ENCODE measurements around the gene GRPEL1.
A peak's percentile ranks its signal among the peaks of the same experiment; 100 is the strongest.
"Not testable (repeated sequence)": the region's sequence is repeated elsewhere in the genome, so short reads cannot be mapped to it uniquely, and the experiment has no call there.

The GRPEL1 gene

DNA sequence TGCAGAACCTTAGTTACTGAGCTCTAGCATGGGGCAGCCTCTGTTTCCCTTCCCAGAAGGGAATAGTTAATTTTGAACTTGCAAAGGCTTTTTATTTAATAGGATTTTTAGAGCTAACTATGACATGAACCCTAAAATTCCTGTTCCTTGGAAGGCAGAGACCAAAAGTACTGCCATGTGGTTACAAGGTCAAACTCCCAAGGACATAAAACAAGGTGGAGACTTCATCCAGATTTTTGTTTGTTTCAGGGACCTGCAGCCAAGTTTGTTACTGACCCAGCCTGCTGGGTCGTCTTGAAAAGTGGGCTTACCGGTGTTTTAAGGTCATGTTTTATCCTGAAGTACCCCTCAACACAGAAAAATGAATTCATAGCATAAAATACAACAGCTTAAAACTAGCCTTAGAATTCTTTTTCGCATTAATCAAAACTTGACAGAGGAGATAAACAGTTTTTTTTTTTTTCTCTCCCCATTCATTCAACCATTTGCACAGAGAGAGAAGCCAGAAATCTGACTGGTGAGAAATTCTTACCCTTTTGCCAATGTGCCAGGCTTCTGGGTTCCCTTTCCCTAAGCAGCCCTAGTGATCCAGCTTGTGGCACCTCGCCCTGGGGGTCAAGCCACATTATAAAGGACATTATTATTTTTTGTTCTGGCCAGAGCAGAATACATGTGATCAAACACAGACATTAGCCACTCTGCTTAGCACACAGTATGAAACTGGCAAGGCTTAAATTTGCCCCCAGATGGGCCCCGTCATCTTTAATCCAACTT is 21.5 kb upstream of the GRPEL1 start:
- no peak for DNase-seq

DNA sequence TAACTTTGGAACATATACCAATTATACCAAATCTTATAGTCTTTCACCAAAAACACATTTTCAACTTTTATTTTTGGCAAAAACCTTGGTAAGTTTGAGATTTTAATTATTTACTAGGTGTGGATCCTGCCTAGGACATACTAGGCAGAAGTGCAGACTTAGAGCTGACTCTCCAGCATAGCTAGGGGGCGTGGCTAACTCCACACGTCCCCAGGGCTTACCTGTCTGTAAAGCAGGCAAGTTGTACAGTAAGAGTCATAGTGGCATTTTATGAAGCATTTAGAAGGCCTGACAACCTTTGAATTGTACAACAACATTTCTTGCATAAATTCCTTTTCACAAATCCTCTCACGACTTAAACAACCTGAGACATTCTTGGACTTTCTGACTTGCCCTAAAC is 19.2 kb upstream of the GRPEL1 start:
- DNase-seq = no peak

DNA sequence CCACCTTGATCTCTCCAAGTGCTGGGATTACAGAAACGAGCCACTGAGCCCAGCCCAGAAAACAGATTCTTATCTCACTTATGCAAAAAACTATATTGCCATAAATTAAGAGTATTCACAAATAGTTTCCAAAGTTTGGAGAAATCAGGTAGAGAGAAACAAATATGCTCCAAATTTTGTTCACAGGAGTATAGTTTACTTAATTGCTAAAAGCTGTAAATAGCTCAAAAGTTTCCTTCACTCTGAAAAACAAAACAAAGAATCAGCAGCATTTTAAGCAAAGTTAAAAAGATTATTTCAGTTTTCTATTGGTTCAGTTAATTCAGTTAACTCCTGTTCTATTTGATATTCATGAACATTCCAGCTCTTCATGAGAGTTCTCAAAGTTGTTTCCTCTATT is 18.5 kb upstream of the GRPEL1 start:
- no peak for DNase-seq

DNA sequence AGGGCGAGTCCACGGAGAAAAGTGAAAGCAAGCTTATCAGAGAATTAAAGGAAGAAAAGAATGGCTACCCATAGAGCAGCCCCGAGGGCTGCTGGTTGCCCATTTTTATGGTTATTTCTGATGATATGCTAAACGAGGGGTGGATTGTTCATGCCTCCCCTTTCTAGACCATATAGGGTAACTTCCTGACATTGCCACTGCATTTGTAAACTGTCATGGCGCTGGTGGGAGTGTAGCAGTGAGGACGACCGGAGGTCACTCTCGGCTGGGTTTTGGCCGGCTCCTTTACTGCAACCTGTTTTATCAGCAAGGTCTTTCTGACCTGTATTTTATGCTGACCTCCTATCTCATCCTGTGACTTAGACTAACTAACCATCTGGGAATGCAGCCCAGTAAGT is 16.7 kb upstream of the GRPEL1 start:
- DNase-seq = not testable (repeated sequence)

DNA sequence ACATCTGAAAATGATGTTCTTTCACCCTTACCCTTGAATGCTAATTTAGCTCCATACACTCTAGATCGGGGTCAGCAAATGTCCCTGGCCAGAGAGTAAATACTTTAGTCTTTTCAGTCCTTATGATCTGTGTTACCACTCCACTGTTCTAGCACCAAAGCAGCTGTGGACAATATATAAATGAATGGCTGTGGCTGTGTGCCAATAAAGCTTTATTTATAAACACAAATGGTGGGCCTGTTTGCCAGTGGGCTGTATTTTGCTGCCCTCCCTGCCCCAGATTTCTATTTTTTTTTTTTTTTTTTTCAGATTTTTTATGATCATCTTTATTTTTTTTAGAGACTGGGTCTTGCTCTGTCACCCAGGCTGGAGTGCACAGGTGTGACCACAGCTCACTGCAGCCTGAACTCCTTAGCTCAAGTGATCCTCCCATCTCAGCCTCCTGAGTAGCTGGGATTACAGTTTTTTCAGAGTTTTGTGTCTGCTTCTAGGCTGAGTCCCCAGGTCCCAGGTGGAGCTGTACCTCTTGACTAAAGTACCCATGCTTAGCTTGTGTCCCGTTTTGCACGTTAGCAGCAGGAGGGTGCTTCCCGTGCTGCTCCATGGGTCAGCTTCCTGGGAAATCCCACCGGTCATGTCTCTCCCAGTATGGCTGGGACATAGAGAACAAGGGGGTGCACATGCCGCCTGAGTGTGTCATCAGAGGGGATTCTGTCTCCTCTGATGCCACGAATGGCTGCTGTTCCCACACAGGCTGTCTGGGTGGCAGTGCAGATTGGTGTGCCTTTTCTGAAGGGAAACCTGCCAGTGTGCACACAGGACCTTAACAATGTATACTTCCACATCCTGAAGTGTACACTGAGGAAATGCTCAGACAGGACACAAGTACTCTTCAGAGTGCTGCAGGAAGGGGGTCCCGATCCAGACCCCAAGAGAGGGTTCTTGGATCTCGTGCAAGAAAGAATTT is 16.0 kb upstream of the GRPEL1 start:
- no peak for DNase-seq

DNA sequence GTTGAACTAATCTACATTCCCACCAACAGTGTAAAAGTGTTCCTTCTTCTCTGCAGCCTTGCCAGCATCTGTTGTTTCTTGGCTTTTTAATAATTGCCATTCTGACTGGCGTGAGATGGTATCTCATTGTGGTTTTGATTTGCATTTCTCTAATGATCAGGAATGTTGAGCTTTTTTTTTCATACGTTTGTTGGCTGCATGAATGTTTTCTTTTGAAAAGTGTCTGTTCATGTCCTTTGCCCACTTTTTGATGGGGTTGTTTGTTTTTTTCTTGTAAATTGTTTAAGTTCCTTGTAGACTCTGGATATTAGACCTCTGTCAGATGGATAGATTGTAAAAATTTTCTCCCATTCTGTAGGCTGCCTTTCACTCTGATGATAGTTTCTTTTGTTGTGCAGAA is 12.0 kb upstream of the GRPEL1 start:
- not testable (repeated sequence) for DNase-seq

DNA sequence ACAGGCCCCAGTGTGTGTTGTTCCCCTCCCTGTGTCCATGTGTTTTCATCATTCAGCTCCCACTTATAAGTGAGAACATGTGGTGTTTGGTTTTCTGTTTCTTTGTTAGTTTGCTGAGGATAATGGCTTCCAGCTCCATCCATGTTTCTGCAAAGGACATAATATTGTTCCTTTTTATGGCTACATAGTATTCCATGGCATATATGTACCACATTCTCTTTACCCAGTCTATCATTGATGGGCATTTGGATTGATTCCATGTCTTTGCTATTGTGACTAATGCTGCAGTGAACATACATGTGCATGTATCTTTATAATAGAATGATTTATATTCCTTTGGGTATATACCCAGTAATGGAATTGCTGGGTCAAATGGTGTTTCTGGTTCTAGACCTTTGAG is 11.6 kb upstream of the GRPEL1 start:
- not testable (repeated sequence) for DNase-seq

DNA sequence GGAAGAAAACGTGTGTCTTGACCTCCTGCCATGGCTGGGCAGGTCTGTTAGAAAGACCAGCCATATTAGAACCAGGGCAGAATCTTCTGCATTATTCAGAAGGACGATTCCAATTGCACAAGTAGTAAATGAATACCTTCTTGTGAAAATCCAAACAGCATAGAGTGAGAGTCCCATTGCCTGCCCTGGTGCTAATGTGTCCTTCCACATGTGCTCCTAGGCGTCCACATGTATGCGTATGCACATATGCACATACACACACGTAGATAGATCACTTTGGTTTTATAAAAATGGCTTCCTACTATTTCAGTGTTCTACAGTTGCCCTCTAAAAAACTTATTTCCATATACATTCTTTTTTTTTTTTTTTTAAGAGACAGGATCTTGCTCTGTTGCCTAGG is 10.2 kb upstream of the GRPEL1 start:
- DNase-seq = no peak

DNA sequence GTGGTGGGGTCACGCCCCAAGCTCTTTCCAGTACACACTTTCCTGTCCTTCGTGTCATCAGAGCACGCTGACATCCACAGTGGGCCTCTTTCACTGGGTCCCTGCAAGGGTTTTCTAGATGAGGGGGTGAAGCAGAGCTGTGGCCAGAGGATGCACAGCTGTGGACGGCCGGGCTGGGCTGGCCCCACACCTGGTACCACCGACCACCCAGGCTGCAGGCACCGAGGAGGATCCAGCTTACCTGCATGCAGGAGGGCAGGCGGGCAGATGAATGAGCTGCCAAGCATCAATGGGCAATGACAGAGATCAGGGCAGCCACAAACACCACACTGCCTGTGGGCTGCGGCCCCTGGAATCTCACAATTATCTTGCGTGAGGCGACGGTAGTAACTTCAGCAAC is 9.5 kb upstream of the GRPEL1 start:
- no peak for DNase-seq

DNA sequence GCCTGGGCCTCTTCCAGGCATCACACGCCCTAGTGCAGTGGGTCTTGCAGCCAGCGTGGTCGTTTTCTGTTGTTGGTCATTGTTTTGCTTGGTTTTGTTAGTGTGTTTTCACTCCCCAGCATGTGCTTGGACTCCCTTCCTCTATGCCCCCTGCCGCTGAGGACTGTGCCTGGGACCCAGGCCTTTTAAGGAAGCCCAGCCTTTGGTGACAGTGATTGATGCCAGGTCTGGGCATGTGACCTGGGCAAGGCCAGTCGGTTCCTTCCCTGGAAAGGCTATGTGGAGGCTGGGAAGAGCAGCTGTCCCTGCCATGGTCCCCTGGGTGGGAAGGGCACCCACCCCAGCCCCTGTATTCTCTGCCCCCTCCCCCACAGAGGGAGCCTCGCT is 8.8 kb upstream of the GRPEL1 start:
- DNase-seq = no peak

DNA sequence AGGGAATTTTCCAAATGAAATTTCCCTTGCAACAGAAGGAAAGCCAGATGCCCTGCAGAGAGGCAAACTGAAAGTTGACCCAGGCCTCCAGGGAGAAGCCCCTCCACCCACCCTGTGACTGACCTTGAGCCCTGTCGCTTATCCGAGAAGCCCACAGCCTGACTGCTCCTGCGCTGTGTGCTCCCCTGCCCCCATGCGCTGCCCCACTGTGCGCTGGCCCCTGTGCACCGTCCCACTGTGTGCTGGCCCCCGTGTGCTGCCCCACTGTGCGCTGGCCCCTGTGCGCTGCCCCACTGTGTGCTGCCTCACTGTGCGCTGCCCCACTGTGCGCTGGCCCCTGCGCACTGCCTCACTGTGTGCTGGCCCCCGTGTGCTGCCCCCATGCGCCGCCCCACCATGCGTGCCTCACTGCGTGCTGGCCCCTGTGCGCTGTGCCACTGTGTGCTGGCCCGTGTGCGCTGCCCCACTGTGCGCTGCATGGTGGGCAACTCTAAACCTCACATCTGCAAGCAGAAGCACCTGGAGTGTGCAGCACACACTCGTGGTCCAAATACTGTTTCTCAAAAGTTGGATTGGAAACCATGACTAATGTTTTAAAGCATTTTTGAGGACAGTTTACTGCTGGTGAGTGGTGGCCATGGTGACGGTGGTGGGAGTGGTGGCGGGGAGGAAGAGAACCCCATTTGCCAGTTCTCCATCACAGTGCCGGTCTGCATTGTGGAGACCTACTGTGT is 8.3 kb upstream of the GRPEL1 start:
- no peak for DNase-seq

DNA sequence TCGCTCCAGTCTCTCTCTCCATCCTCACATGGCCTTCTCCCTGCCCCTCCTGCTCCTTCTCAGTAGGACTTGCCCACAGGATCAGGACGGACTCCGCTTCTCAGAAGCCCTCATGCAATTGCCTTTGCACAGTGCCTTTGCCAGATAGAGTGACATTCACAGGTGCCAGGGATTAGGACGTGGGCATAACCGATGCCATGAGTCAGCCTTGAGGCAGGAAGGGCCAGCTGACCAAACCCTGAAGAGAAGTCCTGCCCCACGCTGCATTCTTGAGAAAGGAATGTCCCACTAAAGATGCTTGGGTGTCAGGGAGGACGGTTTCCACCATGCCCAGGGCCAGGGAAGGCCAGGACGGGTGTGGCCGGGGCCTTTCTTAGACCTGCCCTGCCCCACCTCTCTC is 6.6 kb upstream of the GRPEL1 start:
- no peak for DNase-seq

DNA sequence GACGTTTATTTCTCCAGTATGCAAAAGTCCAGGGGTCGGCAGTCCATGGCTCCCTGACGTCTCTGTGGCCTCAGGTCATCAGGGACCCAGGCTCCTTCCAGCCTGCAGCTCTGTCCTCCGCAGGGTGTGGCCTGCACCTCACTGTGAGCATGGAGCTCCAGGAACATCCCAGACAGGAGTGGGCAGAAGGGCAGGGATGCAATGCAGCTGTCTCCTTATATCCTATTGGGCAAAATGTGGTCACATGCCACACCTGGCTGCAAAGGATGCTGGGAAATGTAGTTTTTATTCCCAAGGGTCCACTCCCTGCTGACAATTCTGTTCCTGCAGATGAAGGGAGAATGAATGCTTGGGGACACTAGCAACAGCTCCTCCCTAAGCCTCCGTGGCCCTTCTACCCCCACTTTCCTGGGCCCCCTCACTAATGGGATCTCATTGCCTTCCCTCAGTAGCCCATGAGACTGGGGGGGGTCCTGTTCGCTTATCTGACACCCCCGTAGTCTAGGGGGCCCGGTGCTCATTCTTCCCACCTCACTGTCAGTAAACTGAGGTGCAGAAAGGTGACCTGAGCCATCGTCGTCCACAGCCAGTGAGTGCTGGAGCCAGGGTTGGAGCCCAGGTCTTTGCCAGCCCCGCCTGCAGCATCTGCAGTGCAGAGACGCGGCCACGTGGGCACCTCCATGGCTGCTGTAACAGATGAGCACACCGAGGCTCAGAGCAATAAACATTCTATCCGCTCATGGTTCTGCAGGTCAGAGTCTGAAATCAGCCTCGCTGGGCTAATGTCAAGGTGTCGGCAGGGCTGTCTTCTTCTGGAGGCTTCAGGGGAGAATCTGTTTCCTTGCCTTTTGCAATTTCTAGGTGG is 5.9 kb upstream of the GRPEL1 start:
- peak; percentile 12 for DNase-seq

DNA sequence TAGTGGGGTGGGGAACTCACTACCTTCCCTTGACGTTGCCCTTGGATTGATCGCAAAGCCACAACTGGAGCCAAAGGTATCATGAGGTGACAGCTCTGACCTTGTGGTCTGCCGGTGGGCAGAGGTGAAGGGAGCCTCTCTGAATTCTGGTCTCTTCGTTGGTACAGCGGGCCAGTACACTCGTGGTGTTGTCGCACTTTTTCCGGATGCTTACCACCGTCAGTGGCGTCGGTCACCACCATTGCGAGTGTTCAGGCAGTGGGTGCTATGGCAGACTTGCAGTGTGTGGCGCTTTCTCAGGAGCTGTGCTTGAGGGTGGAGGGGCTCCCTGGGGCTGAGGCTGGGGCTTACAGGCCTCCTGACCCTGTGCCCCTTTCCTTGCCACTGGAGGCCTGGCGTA is 5.2 kb upstream of the GRPEL1 start:
- DNase-seq = no peak

DNA sequence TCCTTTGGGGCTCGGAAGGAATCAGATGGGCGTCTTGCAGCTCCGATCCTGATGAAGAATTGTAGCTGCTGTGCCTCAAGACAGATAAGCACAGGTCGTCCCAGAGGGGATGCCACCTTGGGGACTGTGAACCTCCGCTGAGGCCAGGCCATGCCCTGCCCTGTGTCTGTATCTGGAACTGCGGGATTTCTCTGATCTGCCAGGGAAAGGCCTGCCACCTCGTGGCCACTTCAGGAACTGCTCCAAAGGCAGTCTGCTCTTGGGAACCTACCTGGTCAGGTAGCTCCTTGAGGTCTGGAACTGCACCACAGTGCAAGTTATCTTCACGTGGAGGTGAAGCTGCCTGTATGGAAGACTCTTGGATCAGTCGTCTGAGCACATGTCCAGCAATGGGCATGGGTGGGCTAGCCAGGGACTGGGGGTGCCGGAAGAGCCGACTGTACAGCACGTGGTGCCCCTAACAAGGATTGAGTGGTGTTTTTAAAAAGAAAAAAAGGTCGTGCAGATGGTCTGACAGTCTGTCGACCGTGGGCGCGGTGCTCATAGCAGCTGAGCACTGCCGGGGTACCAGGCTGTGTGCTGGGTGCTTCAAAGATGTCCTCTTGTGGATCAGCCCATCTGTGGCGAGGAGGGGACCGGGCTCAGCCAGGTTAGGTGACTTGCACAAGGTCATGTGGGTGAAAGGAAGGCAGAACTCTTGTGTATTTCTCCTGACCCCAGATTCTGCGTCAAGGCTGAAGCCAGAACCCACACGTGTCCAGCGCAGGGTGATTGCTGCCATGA is 3.1 kb upstream of the GRPEL1 start:
- DNase-seq = peak; percentile 27

DNA sequence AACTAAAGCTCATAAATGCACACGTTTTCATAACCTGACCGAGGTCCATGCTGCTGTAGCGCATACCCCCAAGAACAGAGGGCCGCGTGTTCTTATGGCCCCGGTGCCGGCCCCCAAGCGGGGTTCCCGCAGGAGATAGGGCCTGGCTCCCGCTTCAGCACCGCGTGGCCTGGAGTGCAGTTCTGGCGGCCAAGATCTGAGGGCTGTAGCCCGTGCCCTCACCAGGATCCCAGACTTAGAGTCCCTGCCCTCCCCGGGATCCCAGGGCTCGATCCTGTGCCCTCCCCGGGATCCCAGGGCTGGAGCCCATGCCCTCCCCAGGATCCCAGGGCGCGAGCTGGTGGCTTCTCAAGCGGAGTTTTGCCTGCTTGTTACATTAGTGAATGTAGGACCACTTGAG is 1.0 kb upstream of the GRPEL1 start:
- DNase-seq = no peak

DNA sequence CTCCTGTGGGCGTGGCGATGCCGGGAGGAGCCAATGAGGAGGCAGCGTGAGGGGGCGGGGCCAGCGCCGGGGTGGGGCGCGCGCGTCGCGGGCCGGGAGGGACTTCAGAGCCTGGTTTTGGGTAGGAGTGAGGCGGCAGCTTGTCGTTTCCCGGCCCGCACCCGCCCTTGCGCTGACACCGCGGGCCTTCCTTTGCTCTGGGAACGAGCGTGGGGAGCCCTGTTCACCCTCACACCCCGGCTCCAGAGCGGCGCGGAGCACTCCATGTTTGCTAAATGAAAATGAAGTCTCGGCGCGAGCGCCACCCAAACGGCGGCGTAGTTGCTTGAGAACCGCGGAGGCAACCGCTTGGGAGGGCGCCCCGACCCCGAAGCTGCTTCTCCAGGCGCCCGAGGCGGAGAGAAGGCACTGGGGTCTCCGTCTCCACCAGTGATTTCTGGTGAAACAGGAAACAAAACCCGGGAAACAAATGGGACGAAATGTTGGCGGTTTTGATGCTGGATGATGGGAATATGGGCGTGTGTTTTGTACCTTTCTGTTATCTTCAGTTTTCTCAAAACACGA is 497 bp upstream of the GRPEL1 start:
- no peak for DNase-seq

DNA sequence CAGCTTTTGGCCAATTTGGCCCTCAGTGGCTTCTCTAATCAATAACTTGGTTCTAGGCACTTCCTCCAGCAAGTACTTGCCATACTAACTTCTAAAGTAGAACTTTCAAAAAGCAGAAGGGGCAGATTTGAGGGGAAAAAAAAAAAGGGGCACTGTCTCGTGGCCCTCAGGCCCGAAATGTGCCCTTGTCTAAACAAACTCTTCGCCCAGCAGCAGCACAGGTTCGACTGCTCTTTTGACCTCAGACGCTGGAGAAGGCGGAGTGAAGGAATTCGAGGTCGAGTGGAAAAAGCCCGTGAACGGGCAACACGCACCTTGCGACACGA is 775 bp downstream of the GRPEL1 start:
- no peak for DNase-seq

DNA sequence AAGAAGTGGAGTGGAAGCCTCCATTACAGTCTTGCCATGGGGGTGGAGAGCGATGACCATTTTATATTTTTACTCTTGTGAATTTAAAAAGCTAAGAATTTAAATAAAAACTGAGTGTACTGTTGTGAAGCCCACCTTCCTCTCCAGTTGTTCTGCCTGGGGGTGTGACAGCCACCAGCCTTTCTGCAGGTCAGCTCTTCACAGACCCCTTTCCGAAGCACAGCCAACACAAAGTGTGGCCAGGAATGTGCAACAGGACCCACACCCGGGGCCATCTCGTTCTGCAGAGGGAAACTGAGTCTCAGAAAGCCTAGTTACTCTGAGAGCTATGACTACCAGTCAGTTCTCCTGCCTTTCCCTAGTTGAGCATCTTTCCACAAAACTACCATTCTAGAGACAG is 1.4 kb downstream of the GRPEL1 start:
- no peak for DNase-seq

DNA sequence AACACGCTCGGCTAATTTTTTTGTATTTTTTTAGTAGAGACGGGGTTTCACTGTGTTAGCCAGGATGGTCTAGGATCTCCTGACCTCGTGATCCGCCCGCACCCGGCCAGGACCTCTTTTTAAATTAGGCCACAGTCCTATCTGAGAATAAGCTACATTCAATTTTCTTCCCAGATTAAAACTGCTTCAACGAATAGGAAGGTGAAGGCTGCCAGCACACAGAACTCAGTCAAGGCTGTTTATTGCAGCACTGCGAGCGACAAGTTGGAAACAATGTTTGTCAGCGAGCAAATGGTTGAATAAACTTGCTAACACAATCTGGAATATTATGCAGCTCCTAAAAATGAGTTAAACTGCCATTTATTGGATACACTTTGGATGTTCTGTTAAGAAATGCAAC is 1.9 kb downstream of the GRPEL1 start:
- DNase-seq = no peak

DNA sequence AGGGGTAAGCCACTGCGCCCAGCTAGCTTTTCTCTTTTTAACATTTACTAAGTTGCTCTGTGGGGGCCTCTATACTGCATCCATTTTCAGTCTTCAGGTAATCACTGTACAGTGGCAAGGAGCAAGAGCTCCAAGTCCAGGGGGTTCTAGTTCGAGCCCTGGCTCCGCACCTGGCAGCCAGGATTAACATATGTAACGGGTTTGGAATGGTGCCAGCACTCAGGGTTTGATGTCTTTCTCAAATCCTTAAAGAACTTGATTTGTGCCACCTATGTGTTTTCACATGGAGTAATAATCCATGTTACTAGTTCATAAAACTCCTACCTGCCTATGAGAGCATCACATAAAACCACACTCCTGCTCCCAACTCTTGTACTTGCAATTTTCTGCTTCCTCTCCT is 4.5 kb downstream of the GRPEL1 start:
- no peak for DNase-seq

DNA sequence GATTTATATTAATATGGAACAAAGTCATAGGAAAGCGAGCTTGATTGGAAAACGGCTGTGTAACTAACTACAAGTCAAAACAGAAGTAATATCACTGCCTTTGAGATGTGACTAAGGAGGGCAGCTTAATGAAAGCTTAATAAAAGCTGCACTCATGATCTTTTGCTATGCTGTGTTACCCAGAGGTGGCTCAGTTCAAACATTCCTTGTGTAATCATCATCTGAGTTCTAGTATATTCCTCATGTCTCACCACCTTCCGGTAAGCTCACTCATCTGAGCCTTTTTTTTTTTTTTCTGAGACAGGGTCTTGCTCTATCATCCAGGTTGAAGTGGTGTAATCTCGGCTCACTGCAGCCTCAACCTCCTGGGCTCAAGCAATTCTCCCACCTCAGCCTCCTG is 5.0 kb downstream of the GRPEL1 start:
- DNase-seq = no peak
